HepG2 (cell line): Measurements from ENCODE around the gene MNT. TPM values are rescaled to one million over a fixed set of nuclear protein-coding genes. Genes with fewer than 3 reads are reported as not detected.

ENCODE experiments used
- ATM ChIP-seq: fragments of 450-650 bp; IDR thresholded peaks from 2 replicates; pipeline ENCODE4 v1.7.1; 2017; ENCODE audit warnings: mild to moderate bottlenecking, borderline replicate concordance
- FOXA3 ChIP-seq: IDR thresholded peaks from 2 replicates; pipeline ENCODE4 v1.6.1; 2016; ENCODE audit warnings: missing genetic modification reagents, missing compliant biosample characterization
- FOXC1 ChIP-seq: sonication (generic); formaldehyde crosslinking; IDR thresholded peaks from 2 replicates; pipeline ENCODE4 v1.8.0; 2022; ENCODE audit warnings: mild to moderate bottlenecking, missing genetic modification reagents, borderline replicate concordance
- KLF16 ChIP-seq, 2 experiments: sonication (generic) in 1 of 2; formaldehyde crosslinking in 1 of 2; IDR thresholded peaks; 2 replicates each; pipeline versions ENCODE4 v1.6.1 to v1.8.0; 2016 to 2023; ENCODE audit warnings: missing genetic modification reagents in 2 of 2, missing compliant biosample characterization in 1 of 2
- MEIS2 ChIP-seq: sonication (generic); formaldehyde crosslinking; IDR thresholded peaks from 2 replicates; pipeline ENCODE4 v1.9.0; 2021; ENCODE audit warnings: mild to moderate bottlenecking, missing genetic modification reagents
- MTF2 ChIP-seq: sonication (generic); formaldehyde crosslinking; IDR thresholded peaks from 2 replicates; pipeline ENCODE4 v1.5.0; 2020; ENCODE audit warnings: missing genetic modification reagents, borderline replicate concordance
- MYNN ChIP-seq: sonication (generic); formaldehyde crosslinking; IDR thresholded peaks from 2 replicates; pipeline ENCODE4 v1.4.0; 2020; ENCODE audit warnings: mild to moderate bottlenecking, low read depth, missing genetic modification reagents
- NFATC3 ChIP-seq: sonication (generic); formaldehyde crosslinking; IDR thresholded peaks from 2 replicates; pipeline ENCODE4 v1.5.1; 2020; ENCODE audit warnings: mild to moderate bottlenecking, missing genetic modification reagents
- PAF1 ChIP-seq: IDR thresholded peaks from 2 replicates; pipeline ENCODE4 v1.6.1; 2016; ENCODE audit warnings: missing genetic modification reagents, missing compliant biosample characterization
- RFXANK ChIP-seq: IDR thresholded peaks from 2 replicates; pipeline ENCODE4 v1.6.1; 2016
- TBX2 ChIP-seq: sonication (generic); formaldehyde crosslinking; IDR thresholded peaks from 2 replicates; pipeline ENCODE4 v1.5.0; 2020; ENCODE audit warnings: missing genetic modification reagents, mild to moderate bottlenecking, borderline replicate concordance
- ZBTB40 ChIP-seq, 2 experiments: fragments of 450-650 bp in 1 of 2; sonication (generic) in 1 of 2; formaldehyde crosslinking in 1 of 2; IDR thresholded peaks; 2 replicates each; pipeline versions ENCODE4 v1.6.1 to v1.8.0; 2016 to 2022; ENCODE audit warnings: antibody characterized with exemption in 1 of 2, mild to moderate bottlenecking in 1 of 2, missing genetic modification reagents in 1 of 2
- ZNF205 ChIP-seq: IDR thresholded peaks from 2 replicates; pipeline ENCODE4 v1.6.1; 2018; ENCODE audit warnings: missing biosample characterization, missing genetic modification reagents
- ZNF230 ChIP-seq: sonication (generic); formaldehyde crosslinking; IDR thresholded peaks from 2 replicates; pipeline ENCODE4 v1.4.0; 2020; ENCODE audit warnings: mild to moderate bottlenecking, missing genetic modification reagents
- ZNF552 ChIP-seq: sonication (generic); formaldehyde crosslinking; IDR thresholded peaks from 2 replicates; pipeline ENCODE4 v1.9.0; 2022; ENCODE audit warnings: missing genetic modification reagents, mild to moderate bottlenecking, borderline replicate concordance
- polyA plus RNA-seq, 8 experiments: library from polyadenylated mRNA; depleted of rRNA in 3 of 8; stranded (reverse) in 7 of 8; unstranded in 1 of 8; fragments of >200 nt; fragmentation: Illumina TruSeq in 4 of 8; extraction: Trizol in 4 of 8; gene quantifications; 2 replicates each; pipeline versions ENCODE4 v1.2.1 to v1.2.3, GENCODE V29; 2011 to 2016; ENCODE audit warnings: low read depth in 4 of 8, missing spikeins in 1 of 8, mixed read lengths in 1 of 8; ENCODE audit not compliant: insufficient read depth in 1 of 8
- total RNA-seq, 5 experiments: library from RNA; depleted of rRNA; stranded (reverse); fragments of >200 nt; fragmentation: Illumina TruSeq; extraction: Trizol; gene quantifications; 2 replicates each; pipeline ENCODE4 v1.2.3, GENCODE V29; 2016; ENCODE audit warnings: low read depth in 1 of 5
- TF ChIP-seq, protein P1 (sequence below): sonication (generic); IDR thresholded peaks from 2 replicates; pipeline ENCODE4 v1.6.1; 2016; ENCODE audit warnings: low read depth, borderline replicate concordance
- TF ChIP-seq, protein P2 (sequence below): sonication (generic); formaldehyde crosslinking; IDR thresholded peaks from 2 replicates; pipeline ENCODE4 v1.4.0; 2020; ENCODE audit warnings: missing genetic modification reagents, mild to moderate bottlenecking, borderline replicate concordance

MNT gene
- total and polyA plus RNA-seq, 2 of the 13 experiments (the other 11 are each of a cell fraction or from before 2014, with no cell fraction given), result 2.1 to 3.5 TPM

- TF ChIP-seq ZBTB40 (IDR thresholded peaks at IDR 0.05) (no peak), ZBTB40 (CRISPR knock-in tag; IDR thresholded peaks at IDR 0.05) (no peak), MTF2 (CRISPR knock-in tag) (peak; percentile 82; the same call in 1 of the 2 replicates), MEIS2 (CRISPR knock-in tag) (no peak; the same call in 1 of the 2 replicates), PAF1 (CRISPR knock-in tag) (no peak), ATM (no peak), FOXC1 (no peak), TBX2 (CRISPR knock-in tag) (no peak; the same call in 1 of the 2 replicates), ZNF552 (CRISPR knock-in tag) (no peak), NFATC3 (CRISPR knock-in tag) (no peak), MYNN (no peak), ZNF230 (no peak), KLF16 (CRISPR knock-in tag; IDR thresholded peaks at IDR 0.05) (no peak), ZNF205 (CRISPR knock-in tag) (no peak), FOXA3 (CRISPR knock-in tag) (no peak), RFXANK (CRISPR knock-in tag) (no peak)
- TF ChIP-seq, protein P1, sequence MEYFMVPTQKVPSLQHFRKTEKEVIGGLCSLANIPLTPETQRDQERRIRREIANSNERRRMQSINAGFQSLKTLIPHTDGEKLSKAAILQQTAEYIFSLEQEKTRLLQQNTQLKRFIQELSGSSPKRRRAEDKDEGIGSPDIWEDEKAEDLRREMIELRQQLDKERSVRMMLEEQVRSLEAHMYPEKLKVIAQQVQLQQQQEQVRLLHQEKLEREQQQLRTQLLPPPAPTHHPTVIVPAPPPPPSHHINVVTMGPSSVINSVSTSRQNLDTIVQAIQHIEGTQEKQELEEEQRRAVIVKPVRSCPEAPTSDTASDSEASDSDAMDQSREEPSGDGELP, result no peak
- TF ChIP-seq, protein P2, sequence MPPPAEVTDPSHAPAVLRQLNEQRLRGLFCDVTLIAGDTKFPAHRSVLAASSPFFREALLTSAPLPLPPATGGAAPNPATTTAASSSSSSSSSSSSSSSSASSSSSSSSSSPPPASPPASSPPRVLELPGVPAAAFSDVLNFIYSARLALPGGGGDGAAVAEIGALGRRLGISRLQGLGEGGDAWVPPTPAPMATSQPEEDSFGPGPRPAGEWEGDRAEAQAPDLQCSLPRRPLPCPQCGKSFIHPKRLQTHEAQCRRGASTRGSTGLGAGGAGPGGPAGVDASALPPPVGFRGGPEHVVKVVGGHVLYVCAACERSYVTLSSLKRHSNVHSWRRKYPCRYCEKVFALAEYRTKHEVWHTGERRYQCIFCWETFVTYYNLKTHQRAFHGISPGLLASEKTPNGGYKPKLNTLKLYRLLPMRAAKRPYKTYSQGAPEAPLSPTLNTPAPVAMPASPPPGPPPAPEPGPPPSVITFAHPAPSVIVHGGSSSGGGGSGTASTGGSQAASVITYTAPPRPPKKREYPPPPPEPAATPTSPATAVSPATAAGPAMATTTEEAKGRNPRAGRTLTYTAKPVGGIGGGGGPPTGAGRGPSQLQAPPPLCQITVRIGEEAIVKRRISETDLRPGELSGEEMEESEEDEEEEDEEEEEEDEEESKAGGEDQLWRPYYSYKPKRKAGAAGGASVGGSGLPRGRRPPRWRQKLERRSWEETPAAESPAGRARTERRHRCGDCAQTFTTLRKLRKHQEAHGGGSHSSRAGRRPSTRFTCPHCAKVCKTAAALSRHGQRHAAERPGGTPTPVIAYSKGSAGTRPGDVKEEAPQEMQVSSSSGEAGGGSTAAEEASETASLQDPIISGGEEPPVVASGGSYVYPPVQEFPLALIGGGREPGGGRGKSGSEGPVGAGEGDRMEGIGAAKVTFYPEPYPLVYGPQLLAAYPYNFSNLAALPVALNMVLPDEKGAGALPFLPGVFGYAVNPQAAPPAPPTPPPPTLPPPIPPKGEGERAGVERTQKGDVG (CRISPR knock-in tag), result no peak
Observed at GRCh38 chr17:2336852-2337543, 63.9 kb downstream of the MNT start, which contains the start of gene SGSM2 (continued).
